Cerebellar nuclear complex (tissue), 1 donor: ENCODE data around the gene DYSF.

Source experiments
- DNase-seq, 2 experiments: peaks; one replicate each; lab custom pipeline; 2025; lab: John Stamatoyannopoulos, UW

Gene DYSF

DNA sequence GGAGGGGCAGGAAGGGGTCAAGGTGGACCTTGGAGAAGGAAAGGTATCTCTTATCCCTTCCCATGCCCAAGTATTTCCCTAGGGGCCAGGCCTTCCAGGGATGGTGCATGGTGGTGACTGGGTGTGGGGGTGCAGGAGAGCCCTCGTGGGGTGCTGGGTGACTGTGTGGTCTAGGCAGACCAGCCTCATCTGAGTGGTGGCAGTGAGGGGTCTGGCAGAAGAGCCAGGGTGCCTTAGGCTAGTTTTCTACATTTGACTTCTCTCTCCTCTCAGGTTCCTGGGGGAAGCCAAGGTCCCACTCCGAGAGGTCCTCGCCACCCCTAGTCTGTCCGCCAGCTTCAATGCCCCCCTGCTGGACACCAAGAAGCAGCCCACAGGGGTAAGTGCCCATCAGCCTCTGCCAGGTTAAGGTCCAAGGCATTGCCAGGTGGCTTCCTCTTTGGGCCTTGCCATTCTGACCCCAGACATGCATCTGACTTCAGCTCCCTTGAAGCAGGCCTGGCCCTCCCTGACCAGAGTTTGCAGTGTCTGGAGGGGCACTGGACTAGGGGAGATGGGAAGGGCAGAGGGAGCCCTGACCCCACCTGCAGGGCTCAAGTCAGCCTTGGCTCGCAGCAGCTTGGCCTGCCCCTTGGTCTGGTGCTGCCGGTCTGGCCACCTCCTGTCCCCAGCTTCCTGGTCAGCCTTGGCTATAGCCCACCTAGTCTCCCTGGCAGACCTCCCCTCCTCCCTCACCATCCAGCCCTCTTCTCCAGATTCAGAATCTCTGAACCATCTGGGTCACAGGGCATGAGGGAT lies 49.8 kb downstream of the DYSF start:
- no peak for DNase-seq

DNA sequence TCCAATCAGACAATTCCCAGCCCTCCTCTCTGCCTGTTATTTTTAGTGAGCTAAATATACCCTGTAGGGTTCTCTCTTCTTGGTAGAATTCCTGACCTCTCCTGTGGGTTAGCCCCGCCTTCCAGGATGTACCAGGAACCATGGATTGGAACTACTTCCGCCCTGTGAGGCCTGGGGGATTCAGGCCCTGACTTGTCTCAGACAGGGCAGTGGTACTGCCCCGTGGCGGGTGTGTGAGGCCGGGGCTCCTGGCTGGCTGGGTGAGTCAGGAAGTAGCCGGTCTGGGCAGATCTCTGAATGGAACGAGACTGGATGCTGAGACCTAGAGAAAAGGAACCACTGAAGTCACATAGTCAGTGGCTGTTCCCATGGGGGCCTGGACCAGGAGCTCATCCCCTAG lies 50.5 kb downstream of the DYSF start:
- DNase-seq = no peak

DNA sequence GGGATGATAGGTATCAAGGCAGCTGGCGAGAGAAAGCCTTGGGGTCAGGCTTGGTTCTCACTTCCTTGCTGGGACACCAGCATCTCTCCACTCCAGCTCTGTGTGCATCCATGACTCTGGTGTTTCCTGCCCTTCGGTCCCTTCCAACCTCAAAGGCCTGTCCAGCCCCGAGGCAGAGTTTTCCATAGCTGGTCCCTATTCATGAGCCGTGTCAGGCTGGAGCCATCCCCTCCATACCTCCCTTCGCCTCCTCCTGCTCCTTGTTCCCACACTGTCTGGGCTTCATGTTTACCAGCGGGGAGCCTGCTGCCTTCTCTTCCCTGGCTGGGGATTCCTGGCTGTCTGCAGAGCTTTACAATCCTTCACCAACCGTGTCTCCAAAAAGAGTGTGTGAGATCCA lies 51.2 kb downstream of the DYSF start:
- no peak for DNase-seq

DNA sequence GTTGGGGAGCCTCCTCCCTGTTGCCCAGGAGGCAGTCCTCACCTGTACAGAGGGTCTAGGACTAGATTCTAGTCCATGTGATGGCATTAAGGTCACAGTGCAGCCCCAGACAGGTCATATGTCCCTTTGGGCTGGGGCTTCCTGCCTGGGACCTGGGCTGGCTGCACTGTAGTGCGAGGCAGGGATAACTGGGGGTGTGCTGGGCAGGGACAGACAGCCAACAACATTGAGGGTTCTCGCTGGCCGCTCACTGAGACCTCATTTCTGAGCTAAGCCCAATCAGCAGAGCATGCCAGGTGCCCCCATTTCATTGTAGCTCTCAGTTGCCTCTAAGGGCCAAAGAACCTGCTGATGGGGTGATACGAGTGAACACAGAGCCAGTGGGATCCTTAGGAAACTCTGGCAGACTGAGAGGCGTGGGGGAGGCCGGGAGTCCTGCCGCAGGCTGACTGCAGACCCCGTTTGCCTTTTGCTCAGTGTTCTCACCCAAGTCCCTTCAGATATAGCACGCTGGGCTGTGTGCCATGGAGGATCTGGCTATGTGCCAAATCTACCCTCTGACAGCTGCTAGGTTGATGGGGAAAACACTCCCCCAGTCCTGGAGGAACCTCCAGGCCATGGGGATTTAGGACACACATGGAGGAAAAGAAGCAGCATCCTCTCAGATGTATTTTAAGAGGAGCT lies 51.9 kb downstream of the DYSF start:
- no peak for DNase-seq

DNA sequence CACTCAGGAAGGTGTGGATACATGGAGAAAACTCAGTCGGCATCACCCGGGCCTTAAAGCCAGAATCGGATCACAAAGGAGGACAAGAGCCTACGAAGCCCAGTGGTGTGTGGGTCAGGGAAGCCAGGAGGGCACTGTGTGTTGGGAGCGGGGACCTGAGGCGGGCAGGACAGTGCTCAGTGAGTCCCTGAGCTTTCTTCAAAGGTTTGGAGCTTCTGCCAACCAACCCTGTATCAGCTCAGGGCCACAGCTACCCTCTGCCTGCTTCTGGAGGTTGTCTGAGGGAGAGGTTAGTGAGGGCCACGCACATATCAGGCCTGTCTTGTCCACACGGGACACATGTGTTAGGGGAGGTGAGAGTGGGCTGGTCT lies 52.4 kb downstream of the DYSF start:
- no peak for DNase-seq

DNA sequence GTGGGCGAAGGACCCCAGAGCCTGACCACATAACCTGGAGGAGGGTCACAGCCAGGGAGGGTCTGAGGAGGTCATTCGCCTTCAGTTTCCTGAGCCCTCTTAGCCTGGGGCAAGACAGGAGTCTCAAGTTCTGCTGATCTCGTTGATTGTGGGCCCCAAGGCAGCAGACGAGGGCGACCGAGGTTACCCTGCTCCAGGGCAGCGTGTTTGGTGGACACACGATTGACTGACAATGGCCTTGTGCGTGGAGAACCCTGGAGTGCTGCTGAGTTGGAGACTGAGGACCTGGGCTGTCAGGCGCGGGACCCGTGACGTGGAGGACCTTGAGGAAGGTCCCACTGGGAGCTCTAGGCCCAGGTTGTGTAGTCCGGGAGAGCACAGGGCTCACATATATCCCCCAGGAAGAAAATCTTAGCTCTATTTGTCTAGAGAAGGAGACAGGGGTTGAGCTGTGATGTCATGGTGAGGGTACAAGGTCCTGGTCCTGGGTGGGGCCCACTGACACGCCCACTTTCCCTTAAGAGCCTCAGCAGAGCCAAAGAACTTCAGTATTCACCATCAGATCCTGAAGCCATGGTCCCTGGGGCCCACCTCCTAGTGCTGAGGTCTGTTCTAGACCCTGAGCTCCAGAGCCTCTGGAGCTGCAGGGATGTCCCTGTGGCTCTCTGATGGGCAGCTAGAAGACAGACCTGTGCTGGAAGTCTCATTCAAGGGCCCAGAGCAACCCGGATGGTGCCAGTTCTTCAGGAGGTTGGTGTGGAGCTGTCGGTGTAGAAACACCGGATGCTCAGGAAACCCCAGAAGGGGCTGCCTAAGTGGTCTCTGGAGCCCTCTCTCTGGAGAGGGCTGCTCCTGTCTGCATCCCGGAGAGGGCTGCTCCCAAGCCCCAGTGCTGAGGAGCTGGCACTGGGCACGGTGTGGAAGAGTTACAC lies 53.1 kb downstream of the DYSF start:
- DNase-seq = no peak

DNA sequence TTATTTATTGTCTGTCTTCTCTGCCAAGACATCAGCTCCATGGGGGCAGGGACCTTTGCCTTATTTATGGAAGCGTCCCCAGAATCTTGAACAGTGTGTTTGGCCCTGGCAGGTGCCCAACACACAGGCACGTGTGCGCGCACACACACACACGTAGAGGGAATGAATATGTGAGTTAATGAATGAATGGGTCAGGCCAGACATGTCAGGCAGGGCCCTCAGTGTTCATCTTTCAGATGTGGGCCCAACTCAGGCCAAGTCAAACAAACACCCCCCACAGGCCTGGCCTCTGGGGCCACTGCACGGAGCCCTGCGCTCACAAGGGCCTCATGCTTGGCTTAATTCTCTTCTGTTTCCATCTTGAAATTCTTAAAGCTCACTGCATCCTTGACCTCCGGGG lies 54.1 kb downstream of the DYSF start:
- no peak for DNase-seq

DNA sequence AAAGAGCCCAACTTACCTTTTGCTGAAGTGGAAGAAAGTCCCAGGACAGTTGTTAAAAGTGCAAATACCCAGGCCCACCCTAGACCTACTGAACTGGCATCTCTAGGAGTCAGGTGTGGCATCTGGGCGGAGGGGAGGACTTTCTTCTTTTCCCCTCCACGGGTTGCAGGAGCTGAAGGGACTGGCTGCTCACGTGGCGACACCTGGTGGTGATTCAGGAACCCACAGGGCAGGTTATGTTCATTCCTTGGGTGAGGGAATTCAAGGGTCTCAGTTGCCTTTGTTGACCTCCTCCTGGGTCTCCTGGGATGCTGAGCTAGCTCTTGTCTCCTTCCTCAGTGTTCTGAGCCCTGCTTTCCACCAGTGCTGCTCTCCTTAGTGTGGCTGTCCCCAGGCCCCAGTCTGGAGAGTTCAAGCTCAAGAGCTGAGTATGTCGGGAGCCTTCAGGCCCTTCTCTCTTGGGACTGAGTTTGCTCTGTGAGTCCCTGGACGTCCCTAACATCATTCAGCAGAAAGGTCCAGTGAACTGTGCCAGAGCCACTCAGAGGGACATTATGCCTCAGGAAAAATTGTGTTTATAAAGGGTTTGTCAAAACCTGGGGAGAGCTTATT lies 56.9 kb downstream of the DYSF start:
- peak in 1 of 2 experiments; percentile 15 for DNase-seq

DNA sequence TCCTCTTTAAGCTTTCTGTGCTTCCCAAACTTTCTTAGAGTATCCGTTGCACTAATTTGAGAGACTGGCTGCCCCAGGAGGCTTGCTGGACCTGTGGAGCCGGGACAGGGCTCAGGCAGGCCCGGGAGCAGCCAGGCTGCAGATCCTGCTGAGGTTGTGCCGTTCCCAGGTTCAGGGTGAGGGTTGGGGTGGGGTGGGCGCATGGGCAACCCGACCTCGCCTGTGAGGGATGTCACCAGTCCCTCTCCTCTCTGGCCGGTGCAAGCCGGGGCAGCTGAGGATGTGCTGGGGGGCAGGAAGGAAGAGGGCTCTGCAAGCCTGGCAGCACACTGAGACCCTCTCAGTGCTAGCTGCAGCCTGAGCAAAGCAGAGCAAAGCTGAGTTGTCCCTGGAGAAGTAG lies 57.6 kb downstream of the DYSF start:
- DNase-seq = no peak

DNA sequence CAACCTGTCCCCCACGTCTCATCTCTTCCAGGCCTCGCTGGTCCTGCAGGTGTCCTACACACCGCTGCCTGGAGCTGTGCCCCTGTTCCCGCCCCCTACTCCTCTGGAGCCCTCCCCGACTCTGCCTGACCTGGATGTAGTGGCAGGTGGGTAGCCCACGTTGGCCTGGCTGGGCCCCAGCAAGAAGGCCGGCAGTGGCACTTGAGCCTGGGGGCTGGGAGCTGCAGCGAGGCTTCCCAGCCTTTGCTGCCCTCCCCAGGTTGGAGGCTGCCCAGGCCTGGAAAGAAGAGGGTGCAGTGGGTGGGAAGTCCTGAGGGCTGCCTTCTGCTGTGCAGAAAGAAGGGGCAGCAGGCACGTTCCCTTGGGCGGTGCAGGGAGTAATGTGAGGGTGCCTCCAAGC lies 58.4 kb downstream of the DYSF start:
- DNase-seq = no peak

DNA sequence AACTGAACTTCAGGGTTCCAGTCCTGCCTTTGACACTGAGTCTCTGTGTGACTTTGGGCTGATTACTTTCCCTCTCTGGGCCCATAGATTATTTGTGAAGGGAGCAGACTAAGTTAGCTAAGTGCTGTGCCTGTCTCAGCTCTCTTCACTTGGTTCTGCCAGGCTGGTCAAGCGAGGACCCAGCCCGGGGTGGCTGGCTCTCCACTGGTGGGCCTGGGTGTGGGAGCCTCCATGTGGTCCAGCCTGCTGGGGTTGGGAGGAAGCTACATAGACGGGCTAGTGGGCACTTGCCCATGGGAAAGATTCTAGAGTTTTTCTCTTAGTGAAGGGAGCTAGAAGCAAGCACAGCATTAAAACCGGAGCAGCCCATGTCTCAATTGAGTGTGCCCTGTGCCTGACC lies 59.0 kb downstream of the DYSF start:
- no peak for DNase-seq

DNA sequence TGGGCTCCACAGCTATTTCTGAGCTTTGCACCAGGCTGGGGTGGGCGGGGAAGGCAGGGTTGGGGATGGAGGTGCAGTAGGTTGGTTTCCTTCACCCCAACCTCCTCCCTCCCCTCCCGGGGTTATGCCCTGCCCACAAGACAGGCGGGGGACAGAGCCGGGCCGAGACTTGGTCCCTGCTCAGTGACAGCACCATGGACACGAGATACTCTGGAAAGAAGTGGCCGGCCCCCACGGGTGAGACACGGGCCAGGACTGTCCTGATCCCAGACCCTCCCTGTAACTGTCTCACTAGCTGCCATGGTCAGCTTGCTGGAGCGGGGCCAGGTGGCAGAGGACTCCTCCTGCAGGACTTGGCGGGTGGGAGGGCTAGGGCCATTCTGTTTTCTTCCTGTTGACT lies 59.7 kb downstream of the DYSF start:
- no peak for DNase-seq

DNA sequence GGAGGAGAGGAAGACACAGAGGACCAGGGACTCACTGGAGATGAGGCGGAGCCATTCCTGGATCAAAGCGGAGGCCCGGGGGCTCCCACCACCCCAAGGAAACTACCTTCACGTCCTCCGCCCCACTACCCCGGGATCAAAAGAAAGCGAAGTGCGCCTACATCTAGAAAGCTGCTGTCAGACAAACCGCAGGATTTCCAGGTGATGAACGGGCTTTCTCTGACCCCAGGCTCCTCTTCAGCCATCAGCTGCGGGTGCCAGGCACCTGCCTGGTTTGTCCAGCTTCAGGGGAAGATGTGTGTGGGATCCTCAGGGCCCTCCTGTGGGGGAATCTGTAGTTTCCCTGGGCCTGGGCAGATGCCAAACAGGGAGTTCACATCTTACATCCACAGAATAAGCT lies 60.4 kb downstream of the DYSF start:
- DNase-seq = no peak

DNA sequence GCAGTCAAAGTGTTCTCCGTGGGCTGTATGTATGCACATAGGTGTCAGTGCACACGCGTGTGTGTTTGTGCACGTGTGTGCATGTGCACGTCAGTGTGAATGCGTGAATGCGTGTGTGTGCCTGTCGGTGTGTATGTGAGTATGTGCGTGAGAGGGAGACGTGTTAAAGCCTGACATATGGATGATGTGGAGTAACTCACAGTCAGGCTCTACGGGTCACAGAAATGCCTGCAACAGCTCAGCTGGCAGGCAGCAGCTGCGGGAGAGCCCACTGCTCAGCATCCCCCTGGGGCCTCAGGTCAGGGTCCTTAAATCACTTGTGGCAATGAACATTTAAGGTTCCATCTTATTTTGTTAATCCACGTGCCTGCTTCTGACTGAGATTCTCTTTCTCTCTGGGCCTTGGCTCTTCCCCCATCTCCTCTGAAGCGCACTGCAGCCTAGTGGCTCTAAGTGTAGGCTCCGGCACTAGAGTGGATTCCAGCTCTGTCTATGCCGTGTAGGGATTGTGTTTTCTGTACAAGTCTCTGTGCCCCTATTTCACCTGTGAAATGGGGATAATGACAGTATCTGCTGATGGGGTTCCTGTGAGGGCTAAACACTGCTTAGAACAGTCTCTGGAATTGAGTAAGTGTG lies 63.0 kb downstream of the DYSF start:
- DNase-seq = no peak

DNA sequence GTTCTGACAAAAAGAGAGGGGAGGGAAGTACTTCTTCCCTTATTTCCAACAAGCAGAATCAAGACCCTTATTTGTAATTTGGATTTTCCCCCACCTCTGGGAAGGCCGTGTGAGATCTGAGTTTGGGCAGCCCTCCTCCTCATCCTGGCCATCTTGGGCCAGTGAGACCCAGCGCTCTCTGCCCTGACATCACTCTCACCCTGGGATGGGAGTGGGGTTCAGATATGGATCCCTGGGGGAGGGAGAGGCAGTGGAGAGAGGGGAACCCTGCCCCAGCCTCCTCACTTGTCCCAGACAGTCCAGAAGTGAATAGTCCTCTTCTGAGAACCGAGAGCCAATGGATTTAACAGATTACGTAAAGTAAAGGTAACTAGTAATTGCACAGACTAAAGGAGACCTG lies 64.5 kb downstream of the DYSF start:
- no peak for DNase-seq

DNA sequence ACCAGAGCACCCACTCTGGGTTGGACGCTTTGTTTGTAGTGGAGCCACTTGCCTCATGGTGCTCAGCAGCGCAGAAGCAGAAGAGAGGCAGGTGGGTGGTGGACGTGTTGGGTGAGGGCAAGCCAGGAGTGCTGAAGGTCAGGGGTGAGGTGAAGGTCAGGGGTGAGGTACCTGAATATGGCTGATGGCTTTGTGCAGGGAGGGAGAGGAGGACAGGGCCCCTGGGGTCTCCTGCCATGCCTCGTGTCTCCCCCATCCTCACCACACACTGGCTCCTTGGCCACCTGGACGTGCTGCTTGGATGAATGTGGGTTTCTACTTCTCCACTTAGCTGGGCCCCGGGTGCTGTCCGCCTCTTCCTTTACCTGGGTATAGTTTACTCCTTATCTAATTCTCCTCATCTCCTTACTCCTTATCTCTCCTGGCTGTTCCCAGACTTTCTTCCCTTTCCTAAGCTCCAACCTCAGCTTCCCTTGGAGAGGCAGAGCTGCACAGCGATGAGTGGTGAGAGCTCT lies 68.1 kb downstream of the DYSF start:
- DNase-seq = no peak

DNA sequence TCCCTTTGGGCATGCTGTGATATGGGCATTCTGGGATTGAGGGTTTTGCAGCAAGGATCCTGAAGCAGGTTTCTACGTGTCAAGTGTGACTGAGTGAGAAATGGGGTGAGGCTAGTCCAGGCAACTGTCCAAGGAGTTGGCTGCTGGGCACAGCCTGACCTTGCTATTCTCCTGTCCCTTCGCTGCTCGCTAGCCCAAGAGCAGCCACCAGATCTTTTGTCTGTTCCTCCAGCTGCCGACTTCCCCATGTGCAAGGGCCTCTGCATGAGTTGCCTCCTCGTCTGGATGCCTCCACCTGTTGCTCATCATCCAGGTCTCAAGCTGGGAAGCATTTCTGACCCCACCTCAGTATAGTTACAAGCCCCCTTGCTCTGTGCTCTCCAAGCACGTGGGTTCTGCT lies 71.1 kb downstream of the DYSF start:
- no peak for DNase-seq

DNA sequence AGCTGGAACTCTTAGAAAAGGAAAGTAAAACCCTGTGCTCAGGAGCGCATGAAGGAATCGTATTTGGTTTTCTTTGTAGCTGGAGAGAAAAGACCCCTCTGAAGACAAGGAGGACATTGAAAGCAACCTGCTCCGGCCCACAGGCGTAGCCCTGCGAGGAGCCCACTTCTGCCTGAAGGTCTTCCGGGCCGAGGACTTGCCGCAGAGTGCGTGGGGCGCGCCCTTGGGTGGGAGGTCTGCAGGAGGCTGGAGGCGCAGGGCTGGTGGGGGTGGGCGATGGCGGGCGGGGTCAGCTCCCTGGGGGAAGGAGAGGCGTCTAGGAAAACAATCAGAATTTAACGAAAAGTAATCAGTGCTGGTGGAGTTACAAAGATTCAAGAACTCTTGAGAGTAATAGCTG lies 72.8 kb downstream of the DYSF start:
- no peak for DNase-seq

DNA sequence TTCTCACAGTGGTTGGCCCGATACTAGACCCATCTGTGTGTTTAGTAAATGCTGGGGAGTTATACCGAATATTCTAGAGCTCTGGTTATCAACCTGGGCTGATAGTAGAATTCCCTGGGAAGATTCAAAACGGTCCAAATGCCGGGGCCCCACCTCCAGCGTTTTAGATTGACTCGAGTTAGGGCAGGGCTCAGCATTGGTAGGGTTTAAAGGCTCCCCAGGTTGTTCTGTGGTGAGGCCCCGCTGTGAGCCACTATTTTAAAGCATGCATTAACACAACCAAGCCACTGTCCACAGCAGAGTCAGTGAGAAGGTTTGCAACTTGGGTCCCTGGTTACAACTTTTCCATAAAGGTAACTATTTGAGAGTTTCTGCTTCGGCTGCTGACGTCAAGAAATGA lies 73.6 kb downstream of the DYSF start:
- no peak for DNase-seq

DNA sequence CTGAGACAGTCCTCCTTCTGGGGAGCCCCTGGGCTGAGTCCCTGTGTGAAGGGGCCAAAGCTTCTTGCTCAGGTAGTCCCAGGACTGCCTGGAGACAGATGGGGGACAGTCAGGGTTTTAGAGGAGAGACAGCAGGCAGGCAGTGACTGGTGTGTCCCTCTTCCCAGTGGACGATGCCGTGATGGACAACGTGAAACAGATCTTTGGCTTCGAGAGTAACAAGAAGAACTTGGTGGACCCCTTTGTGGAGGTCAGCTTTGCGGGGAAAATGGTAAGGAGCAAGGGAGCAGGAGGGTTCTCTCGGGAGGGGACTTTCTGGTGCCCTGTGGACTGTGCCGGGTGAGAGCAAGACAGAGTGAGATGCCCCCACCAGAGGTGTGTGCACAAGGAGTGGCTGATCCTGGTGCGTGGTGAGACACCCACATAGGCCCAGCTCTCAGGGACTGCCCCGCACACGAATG lies 74.8 kb downstream of the DYSF start:
- no peak for DNase-seq

DNA sequence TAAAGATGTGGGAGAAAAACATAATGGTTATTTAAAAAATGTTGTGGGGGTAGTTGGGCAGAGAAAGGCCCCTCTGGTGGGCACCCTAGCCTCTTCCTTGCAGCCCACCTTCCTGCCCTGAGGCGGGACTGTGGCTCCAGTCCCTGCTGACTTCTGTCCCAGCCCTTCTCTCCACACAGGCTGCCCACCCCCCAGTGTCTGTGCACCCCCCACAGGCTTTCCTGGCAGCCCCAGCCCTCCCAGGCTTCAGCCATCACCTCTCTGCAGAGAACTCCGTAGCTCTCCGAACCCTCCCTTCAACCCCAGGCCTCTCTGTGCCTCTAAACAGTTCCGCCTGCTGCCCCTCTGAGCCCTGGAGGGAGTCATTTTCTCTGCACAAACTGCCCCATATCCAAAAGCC lies 75.4 kb downstream of the DYSF start:
- DNase-seq = no peak

DNA sequence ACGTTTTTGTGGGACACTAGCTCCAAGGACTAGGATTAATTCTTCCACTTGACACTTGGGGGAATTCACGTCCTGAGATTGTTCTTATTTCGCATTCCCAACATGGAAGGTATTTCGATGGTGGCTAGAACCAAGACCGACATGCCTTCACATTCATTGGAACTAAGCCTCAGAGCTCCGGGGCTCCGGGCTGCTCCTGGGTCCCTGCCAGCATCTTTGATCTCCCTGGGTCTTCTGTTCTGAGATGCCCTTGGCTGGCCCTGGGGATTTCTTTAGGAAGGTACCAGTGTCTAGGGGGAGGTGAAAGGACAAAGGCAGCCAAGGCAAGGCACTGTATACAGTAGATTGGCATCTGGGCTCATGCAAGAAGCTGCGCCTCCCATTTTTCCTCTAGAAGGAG lies 76.8 kb downstream of the DYSF start:
- DNase-seq = no peak
